GM12892 (cell line): Measurements from ENCODE around the gene NFYA.

ENCODE experiments used
- POLR2A ChIP-seq: IDR thresholded peaks from 2 replicates; pipeline ENCODE4 v1.6.1; 2011; ENCODE audit warnings: low read depth, low read length, control low read depth
- POLR2AphosphoS5 ChIP-seq: IDR thresholded peaks from 2 replicates; pipeline ENCODE4 v1.6.1; 2011; ENCODE audit warnings: low read depth, low read length, control low read depth
- TAF1 ChIP-seq: IDR thresholded peaks from 2 replicates; pipeline ENCODE4 v1.6.1; 2011; ENCODE audit warnings: low read depth, mild to moderate bottlenecking, control low read depth, low read length, borderline replicate concordance

- TF ChIP-seq POLR2A (no peak), TAF1 (no peak), POLR2AphosphoS5 (no peak)
Observed at GRCh38 chr6:41038205-41038604, 34.6 kb upstream of the NFYA start.
